Uterus (tissue), 2 donors: ENCODE measurements around the gene CYP3A4.

ENCODE experiments used
- POLR2A ChIP-seq, 2 donors: fragments of 450-650 bp; IDR thresholded peaks; one replicate each; pipeline ENCODE4 v1.6.1; 2016; ENCODE audit warnings: antibody characterized with exemption in 2 of 2, mild to moderate bottlenecking in 1 of 2, moderate library complexity in 1 of 2
- TF ChIP-seq, protein P1 (sequence below), 4 experiments: fragments of 200-600 bp in 2 of 4; fragments of 450-650 bp in 2 of 4; sonication (generic) in 2 of 4; IDR thresholded peaks; one replicate each; pipeline ENCODE4 v1.5.1; 2016 to 2019; ENCODE audit warnings: antibody characterized with exemption in 4 of 4, mild to moderate bottlenecking in 2 of 4, moderate library complexity in 1 of 4

DNA sequence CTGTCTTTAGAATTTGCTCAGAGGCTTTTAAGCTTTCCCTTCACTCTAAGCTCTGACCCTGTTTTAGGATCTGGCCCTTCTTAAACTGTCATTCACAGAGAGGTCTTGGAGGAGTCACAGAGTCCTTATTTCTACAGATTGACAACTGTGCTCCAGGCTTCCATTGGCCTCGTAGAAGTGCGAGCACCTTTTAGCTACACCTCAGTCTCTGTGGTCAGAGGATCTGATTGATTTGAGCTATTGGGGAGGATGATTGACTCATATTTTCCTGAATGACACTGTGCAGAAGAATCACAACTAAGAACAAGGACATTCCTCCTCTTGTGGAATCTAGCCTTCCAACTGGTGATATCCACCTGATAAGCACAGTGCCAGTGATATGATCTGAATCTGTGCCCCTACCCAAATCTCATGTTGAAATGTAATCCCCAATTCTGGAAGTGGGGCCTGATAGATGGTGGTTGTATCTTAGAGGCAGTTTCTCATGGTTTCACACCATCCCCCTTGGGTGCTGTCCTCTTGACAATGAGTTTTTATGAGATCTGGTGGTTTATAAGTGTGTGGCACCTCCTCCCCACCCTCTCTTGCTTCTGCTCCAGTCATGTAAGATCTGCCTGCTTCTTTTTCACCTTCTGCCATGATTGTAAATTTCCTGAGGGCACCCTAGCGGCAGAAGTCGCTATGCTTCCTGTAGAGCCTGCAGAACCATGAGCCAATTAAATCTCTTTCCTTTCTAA, 52.2 kb downstream of the CYP3A4 start:
- TF ChIP-seq POLR2A (IDR thresholded peaks at IDR 0.05) = no peak
- TF ChIP-seq, protein P1, sequence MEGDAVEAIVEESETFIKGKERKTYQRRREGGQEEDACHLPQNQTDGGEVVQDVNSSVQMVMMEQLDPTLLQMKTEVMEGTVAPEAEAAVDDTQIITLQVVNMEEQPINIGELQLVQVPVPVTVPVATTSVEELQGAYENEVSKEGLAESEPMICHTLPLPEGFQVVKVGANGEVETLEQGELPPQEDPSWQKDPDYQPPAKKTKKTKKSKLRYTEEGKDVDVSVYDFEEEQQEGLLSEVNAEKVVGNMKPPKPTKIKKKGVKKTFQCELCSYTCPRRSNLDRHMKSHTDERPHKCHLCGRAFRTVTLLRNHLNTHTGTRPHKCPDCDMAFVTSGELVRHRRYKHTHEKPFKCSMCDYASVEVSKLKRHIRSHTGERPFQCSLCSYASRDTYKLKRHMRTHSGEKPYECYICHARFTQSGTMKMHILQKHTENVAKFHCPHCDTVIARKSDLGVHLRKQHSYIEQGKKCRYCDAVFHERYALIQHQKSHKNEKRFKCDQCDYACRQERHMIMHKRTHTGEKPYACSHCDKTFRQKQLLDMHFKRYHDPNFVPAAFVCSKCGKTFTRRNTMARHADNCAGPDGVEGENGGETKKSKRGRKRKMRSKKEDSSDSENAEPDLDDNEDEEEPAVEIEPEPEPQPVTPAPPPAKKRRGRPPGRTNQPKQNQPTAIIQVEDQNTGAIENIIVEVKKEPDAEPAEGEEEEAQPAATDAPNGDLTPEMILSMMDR (IDR thresholded peaks at IDR 0.05) = no peak
